ENCODE data around the gene SCYGR5.
"Not testable (repeated sequence)": the region's sequence is repeated elsewhere in the genome, so short reads cannot be mapped to it uniquely, and the experiment has no call there.

Gene SCYGR5

GRCh38 chr2:227655454-227655853, 11.2 kb upstream of the SCYGR5 start:
- peak; percentile 91 to 96 for DNase-seq (ENCODE audit: low read depth in 2 of 2)
- H3K4me3 ChIP-seq (replicated peaks in 1 of 2; ENCODE audit: low read depth in 2 of 2, low read length in 2 of 2), result no peak overlapping the region
- no peak for TF ChIP-seq CTCF (IDR thresholded peaks at IDR 0.05; ENCODE audit: low read depth, low read length)

- TF ChIP-seq CTCF (IDR thresholded peaks at IDR 0.05; ENCODE audit: low read depth, low read length), result no peak
- no peak overlapping the region for H3K4me3 ChIP-seq (replicated peaks in 1 of 2; ENCODE audit: low read depth in 2 of 2, low read length in 2 of 2)
- peak; percentile 86 to 91 for DNase-seq (ENCODE audit: low read depth in 2 of 2)
Measured at GRCh38 chr2:227657199-227657845, 9.3 kb upstream of the SCYGR5 start.

GRCh38 chr2:227661025-227661649, 5.5 kb upstream of the SCYGR5 start:
- H3K4me3 ChIP-seq (replicated peaks in 1 of 2; ENCODE audit: low read depth in 2 of 2, low read length in 2 of 2), result no peak overlapping the region
- no peak for DNase-seq (ENCODE audit: low read depth in 2 of 2)
- TF ChIP-seq CTCF (IDR thresholded peaks at IDR 0.05; ENCODE audit: low read depth, low read length), result no peak

- no peak for DNase-seq (ENCODE audit: low read depth in 2 of 2)
- no peak for TF ChIP-seq CTCF (IDR thresholded peaks at IDR 0.05; ENCODE audit: low read depth, low read length)
- H3K4me3 ChIP-seq (replicated peaks in 1 of 2; ENCODE audit: low read depth in 2 of 2, low read length in 2 of 2), result no peak overlapping the region
Measured at GRCh38 chr2:227661827-227662226, 4.8 kb upstream of the SCYGR5 start.

GRCh38 chr2:227665189-227665940, 1.2 kb upstream of the SCYGR5 start:
- no peak for DNase-seq (ENCODE audit: low read depth in 2 of 2)
- no peak overlapping the region for H3K4me3 ChIP-seq (replicated peaks in 1 of 2; ENCODE audit: low read depth in 2 of 2, low read length in 2 of 2)
- no peak for TF ChIP-seq CTCF (IDR thresholded peaks at IDR 0.05; ENCODE audit: low read depth, low read length)

- no peak for TF ChIP-seq CTCF (IDR thresholded peaks at IDR 0.05; ENCODE audit: low read depth, low read length)
- H3K4me3 ChIP-seq (replicated peaks in 1 of 2; ENCODE audit: low read depth in 2 of 2, low read length in 2 of 2), result no peak overlapping the region
- DNase-seq (ENCODE audit: low read depth in 2 of 2), result peak in 1 of 2 donors; percentile 16
Measured at GRCh38 chr2:227671170-227671905, 4.7 kb downstream of the SCYGR5 start.

- not testable (repeated sequence) for H3K4me3 ChIP-seq (replicated peaks in 1 of 2; ENCODE audit: low read depth in 2 of 2, low read length in 2 of 2); DNase-seq (ENCODE audit: low read depth in 2 of 2)
Measured at GRCh38 chr2:227673620-227674019, 7.0 kb downstream of the SCYGR5 start.

All from cardiac fibroblast (primary cell).